Fibroblast of lung (primary cell): ENCODE results near the gene SIK3.

ENCODE experiments used
- CTCF ChIP-seq, 2 donors: IDR thresholded peaks in 1 of 2; conservative IDR thresholded peaks in 1 of 2; 1 replicate in 1 of 2; 2 replicates in 1 of 2; pipeline ENCODE4 v1.5.1; 2011 to 2012; ENCODE audit warnings: low read length in 2 of 2, control low read depth in 1 of 2, inconsistent platforms in 1 of 2, low read depth in 1 of 2, mild to moderate bottlenecking in 1 of 2
- EZH2 ChIP-seq: IDR thresholded peaks from 2 replicates; pipeline ENCODE4 v1.5.1; 2012; ENCODE audit warnings: low read length, control low read depth, mild to moderate bottlenecking; ENCODE audit errors: missing control alignments

GRCh38 chr11:116840224-116840745 is 257.9 kb downstream of the SIK3 start:
- peak; percentile 28 to 49 for TF ChIP-seq CTCF (conservative IDR thresholded peaks at IDR 0.05 in 1 of 2, IDR thresholded peaks at IDR 0.05 in 1 of 2; ENCODE audit: low read depth in 1 of 2, low read length in 2 of 2)
- no peak for TF ChIP-seq EZH2
